Measurements from ENCODE around the gene OR7C2.

The OR7C2 gene

GRCh38 chr19:14916848-14917247, 24.4 kb upstream of the OR7C2 start:
- ChIA-PET POLR2A (no interaction called here), CTCF (interaction anchor here (0.6 kb wide), 1 partner anchor 30 kb away, joined by 3 read pairs; no protein-coding TSS in a partner anchor)
- TF ChIP-seq ZNF626 (tag by site-specific recombination; IDR thresholded peaks at IDR 0.05) (no peak), ZBTB17 (tag by site-specific recombination; IDR thresholded peaks at IDR 0.05) (peak; percentile 16; the same call in 1 of the 2 replicates)
- no peak overlapping the region for H3K4me3 ChIP-seq (ENCODE audit: low read depth, low read length)
- H3K27ac ChIP-seq (ENCODE audit: extremely low read depth, low read depth, low read length), result no peak overlapping the region
- H3K36me3 ChIP-seq (ENCODE audit: control insufficient read depth in 2 of 2, insufficient read depth in 1 of 2, low read length in 2 of 2), result no peaks in the 10 kb centered on the region
- no peaks in the 10 kb centered on the region for H3K4me1 ChIP-seq (ENCODE audit: control insufficient read depth, insufficient read depth, low read length)
- H3K9me3 ChIP-seq (ENCODE audit: control insufficient read depth, insufficient read depth, low read depth, low read length), result no peaks in the 10 kb centered on the region; the same call in 1 of the 2 replicates

DNA sequence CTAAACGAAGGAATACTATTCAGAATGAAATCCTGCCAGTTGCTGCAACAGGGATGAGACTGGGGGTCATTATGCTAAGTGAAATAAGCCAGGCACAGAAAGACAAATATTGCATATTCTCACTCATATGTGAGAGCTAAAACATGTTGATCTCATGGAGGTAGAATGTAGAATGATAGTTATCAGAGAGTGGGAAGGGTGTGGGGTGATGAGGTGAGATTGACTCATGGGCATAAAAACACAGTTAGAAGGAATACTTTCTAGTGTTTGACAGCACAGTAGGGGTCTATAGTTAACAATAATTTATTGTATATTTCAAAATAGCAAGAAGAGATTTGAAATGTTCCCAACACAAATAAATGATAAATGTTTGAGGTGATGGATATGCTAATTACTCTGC, 7.8 kb upstream of the OR7C2 start:
- TF ChIP-seq ZNF561 (tag by site-specific recombination; IDR thresholded peaks at IDR 0.05; ENCODE audit: borderline replicate concordance) (no peak), ZNF335 (tag by site-specific recombination; conservative IDR thresholded peaks at IDR 0.05) (no peak), ZSCAN30 (tag by site-specific recombination; IDR thresholded peaks at IDR 0.05) (no peak), SCRT1 (tag by site-specific recombination; IDR thresholded peaks at IDR 0.05; ENCODE audit: borderline replicate concordance) (no peak)
- Histone ChIP-seq H3K4me1 (ENCODE audit: control insufficient read depth, insufficient read depth, low read length) (no peaks in the 10 kb centered on the region), H3K27ac (ENCODE audit: extremely low read depth, low read depth, low read length) (no peak overlapping the region), H3K9me3 (ENCODE audit: control insufficient read depth, insufficient read depth, low read depth, low read length) (no peaks in the 10 kb centered on the region), H3K36me3 (ENCODE audit: control insufficient read depth in 2 of 2, insufficient read depth in 1 of 2, low read length in 2 of 2) (no peaks in the 10 kb centered on the region), H3K4me3 (ENCODE audit: low read depth, low read length) (no peak overlapping the region)
- CTCF ChIA-PET, result no interaction called here
- POLR2A ChIA-PET, result no interaction called here

DNA sequence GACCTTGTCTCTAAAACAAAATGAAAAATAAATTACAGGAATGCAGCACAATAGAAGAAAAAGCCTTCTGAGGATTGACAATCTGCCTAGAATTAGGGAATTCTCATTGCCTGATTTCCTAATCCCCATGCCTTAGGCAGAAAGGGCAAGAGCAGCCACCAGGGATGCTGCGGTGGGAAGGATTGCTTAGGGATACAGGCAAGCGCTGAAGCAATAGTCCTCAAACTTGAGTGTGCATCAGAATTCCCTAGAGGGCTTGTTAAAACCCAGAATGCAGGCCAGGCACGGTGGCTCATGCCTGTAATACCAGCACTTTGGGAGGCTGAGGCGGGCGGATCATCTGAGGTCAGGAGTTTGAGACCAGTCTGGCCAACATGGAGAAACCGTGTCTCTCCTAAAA, 1.0 kb upstream of the OR7C2 start:
- TF ChIP-seq GLI4 (tag by site-specific recombination; IDR thresholded peaks at IDR 0.05) (no peak), OVOL3 (tag by site-specific recombination; IDR thresholded peaks at IDR 0.05) (no peak), ZNF121 (tag by site-specific recombination; IDR thresholded peaks at IDR 0.05) (no peak), GLIS2 (tag by site-specific recombination; IDR thresholded peaks at IDR 0.05) (no peak), ZNF692 (tag by site-specific recombination; IDR thresholded peaks at IDR 0.05) (no peak), BCL11B (tag by site-specific recombination; IDR thresholded peaks at IDR 0.05; ENCODE audit: low read depth) (no peak), ZNF639 (tag by site-specific recombination; IDR thresholded peaks at IDR 0.05) (no peak), ZNF223 (tag by site-specific recombination; IDR thresholded peaks at IDR 0.05) (no peak), ZNF658 (tag by site-specific recombination; IDR thresholded peaks at IDR 0.05) (no peak), KLF1 (tag by site-specific recombination; IDR thresholded peaks at IDR 0.05) (no peak), ZFP69B (tag by site-specific recombination; IDR thresholded peaks at IDR 0.05) (no peak)
- TF ChIP-seq, protein P1, sequence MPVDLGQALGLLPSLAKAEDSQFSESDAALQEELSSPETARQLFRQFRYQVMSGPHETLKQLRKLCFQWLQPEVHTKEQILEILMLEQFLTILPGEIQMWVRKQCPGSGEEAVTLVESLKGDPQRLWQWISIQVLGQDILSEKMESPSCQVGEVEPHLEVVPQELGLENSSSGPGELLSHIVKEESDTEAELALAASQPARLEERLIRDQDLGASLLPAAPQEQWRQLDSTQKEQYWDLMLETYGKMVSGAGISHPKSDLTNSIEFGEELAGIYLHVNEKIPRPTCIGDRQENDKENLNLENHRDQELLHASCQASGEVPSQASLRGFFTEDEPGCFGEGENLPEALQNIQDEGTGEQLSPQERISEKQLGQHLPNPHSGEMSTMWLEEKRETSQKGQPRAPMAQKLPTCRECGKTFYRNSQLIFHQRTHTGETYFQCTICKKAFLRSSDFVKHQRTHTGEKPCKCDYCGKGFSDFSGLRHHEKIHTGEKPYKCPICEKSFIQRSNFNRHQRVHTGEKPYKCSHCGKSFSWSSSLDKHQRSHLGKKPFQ (tag by site-specific recombination; IDR thresholded peaks at IDR 0.05), result no peak
- TF ChIP-seq, protein P2, sequence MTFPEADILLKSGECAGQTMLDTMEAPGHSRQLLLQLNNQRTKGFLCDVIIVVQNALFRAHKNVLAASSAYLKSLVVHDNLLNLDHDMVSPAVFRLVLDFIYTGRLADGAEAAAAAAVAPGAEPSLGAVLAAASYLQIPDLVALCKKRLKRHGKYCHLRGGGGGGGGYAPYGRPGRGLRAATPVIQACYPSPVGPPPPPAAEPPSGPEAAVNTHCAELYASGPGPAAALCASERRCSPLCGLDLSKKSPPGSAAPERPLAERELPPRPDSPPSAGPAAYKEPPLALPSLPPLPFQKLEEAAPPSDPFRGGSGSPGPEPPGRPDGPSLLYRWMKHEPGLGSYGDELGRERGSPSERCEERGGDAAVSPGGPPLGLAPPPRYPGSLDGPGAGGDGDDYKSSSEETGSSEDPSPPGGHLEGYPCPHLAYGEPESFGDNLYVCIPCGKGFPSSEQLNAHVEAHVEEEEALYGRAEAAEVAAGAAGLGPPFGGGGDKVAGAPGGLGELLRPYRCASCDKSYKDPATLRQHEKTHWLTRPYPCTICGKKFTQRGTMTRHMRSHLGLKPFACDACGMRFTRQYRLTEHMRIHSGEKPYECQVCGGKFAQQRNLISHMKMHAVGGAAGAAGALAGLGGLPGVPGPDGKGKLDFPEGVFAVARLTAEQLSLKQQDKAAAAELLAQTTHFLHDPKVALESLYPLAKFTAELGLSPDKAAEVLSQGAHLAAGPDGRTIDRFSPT (tag by site-specific recombination; IDR thresholded peaks at IDR 0.05), result no peak
- TF ChIP-seq, protein P3, sequence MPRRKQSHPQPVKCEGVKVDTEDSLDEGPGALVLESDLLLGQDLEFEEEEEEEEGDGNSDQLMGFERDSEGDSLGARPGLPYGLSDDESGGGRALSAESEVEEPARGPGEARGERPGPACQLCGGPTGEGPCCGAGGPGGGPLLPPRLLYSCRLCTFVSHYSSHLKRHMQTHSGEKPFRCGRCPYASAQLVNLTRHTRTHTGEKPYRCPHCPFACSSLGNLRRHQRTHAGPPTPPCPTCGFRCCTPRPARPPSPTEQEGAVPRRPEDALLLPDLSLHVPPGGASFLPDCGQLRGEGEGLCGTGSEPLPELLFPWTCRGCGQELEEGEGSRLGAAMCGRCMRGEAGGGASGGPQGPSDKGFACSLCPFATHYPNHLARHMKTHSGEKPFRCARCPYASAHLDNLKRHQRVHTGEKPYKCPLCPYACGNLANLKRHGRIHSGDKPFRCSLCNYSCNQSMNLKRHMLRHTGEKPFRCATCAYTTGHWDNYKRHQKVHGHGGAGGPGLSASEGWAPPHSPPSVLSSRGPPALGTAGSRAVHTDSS (tag by site-specific recombination; IDR thresholded peaks at IDR 0.05), result no peak
- H3K36me3 ChIP-seq (ENCODE audit: control insufficient read depth in 2 of 2, insufficient read depth in 1 of 2, low read length in 2 of 2), result no peaks in the 10 kb centered on the region
- ChIA-PET POLR2A (no interaction called here), CTCF (no interaction called here)
- no peaks in the 10 kb centered on the region for H3K9me3 ChIP-seq (ENCODE audit: control insufficient read depth, insufficient read depth, low read depth, low read length)
- H3K4me1 ChIP-seq (ENCODE audit: control insufficient read depth, insufficient read depth, low read length), result no peaks in the 10 kb centered on the region
- no peak overlapping the region for H3K4me3 ChIP-seq (ENCODE audit: low read depth, low read length)
- H3K27ac ChIP-seq (ENCODE audit: extremely low read depth, low read depth, low read length), result no peak overlapping the region
